ENCODE results near the gene DDR2.

Gene DDR2

DNA sequence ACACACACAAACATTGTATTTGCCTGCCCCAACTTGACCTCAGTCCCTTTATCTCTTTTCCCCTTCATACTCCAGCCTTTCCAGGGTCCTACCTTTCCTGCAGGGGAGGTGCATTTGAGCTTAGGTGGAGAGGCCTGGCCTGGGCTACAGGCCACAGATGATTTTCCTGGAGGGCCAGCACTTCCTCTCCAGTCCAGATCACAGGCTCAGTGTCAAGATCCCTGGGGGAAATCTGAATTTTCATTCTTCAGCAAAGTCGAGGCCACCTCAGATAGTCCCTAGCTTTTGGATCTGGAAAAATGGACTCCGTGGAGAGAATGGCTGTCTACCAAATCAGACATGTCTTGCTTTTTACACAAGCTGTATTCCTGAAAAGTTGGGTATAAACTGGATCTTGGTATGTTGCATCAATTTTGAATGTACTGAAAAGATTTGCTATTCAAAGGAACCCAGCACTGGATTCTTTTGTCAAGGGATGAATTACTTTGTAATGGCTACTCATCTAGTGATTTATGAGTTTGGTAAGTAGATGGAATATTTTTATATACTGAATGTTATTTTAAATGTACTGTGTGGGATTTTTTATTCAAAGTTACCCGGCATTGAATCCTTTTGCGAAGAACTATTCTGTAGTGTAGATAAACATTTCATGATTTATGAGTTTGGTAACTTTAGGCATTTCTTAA lies 78.7 kb downstream of the DDR2 start:
- Histone ChIP-seq H3K9me3 (replicated peaks; ENCODE audit: insufficient read depth, low read length) (no peaks in the 10 kb centered on the region), H3K9ac (ENCODE audit: low read length) (no peak overlapping the region), H2AFZ (ENCODE audit: low read length) (no peak overlapping the region), H3K4me2 (ENCODE audit: low read depth, low read length) (no peak overlapping the region), H3K36me3 (replicated peaks; ENCODE audit: insufficient read depth, low read length) (no peaks in the 10 kb centered on the region), H4K20me1 (ENCODE audit: insufficient read depth, low read length) (no peaks in the 10 kb centered on the region), H3K9me2 (replicated peaks; ENCODE audit: insufficient read depth, low read length) (no peaks in the 10 kb centered on the region), H3K4me3 (ENCODE audit: low read length) (no peak overlapping the region), H3K4me1 (ENCODE audit: low read length) (no peaks in the 10 kb centered on the region), H3K27ac (ENCODE audit: low read length) (no peak overlapping the region), H3K79me2 (ENCODE audit: low read length) (no peaks in the 10 kb centered on the region), H3F3A (ENCODE audit: insufficient read depth, low read length) (no peaks in the 10 kb centered on the region), H3K27me3 (replicated peaks; ENCODE audit: insufficient read depth, low read length) (no peaks in the 10 kb centered on the region)
- TF ChIP-seq, protein P1, sequence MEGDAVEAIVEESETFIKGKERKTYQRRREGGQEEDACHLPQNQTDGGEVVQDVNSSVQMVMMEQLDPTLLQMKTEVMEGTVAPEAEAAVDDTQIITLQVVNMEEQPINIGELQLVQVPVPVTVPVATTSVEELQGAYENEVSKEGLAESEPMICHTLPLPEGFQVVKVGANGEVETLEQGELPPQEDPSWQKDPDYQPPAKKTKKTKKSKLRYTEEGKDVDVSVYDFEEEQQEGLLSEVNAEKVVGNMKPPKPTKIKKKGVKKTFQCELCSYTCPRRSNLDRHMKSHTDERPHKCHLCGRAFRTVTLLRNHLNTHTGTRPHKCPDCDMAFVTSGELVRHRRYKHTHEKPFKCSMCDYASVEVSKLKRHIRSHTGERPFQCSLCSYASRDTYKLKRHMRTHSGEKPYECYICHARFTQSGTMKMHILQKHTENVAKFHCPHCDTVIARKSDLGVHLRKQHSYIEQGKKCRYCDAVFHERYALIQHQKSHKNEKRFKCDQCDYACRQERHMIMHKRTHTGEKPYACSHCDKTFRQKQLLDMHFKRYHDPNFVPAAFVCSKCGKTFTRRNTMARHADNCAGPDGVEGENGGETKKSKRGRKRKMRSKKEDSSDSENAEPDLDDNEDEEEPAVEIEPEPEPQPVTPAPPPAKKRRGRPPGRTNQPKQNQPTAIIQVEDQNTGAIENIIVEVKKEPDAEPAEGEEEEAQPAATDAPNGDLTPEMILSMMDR (IDR thresholded peaks at IDR 0.05; ENCODE audit: low read length): no peak
- no peak for DNase-seq

DNA sequence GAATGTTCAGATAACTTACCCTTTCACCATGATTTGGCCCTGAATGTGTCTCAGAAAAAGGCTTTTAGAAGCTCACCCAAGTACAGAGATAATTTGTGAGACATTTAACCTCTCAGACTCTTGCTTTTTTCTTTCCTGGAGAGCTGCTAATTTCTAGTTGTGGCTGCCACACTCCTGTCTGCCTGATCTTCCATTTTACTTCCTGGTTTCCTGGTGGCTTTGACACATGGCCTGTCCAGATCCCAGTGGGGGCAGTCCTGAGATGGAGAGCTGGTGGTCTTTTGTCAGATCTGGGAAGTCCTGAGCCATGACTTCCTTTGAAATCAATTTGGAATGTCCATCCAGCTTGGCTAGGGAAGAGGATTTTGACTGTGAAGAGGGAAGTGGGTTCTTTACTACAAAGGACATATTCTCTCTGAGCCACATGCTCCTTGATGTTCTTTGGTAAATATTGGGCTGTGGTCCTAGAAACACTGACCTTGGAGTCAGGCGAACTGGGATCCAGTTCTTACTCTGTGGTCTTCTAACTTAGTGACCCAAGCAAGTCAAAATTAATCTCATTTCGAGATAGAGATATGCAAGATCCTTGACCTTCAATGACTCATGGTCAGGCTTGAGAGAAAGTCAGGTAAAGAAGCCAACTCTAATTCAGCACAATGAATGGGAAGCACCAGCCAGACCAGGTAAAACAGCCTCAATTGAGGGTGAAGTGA lies 80.2 kb downstream of the DDR2 start:
- no peak for DNase-seq
- no peaks in the 10 kb centered on the region for H3F3A ChIP-seq (ENCODE audit: insufficient read depth, low read length)
- H3K4me2 ChIP-seq (ENCODE audit: low read depth, low read length): no peak overlapping the region
- no peak overlapping the region for H3K9ac ChIP-seq (ENCODE audit: low read length)
- H3K27ac ChIP-seq (ENCODE audit: low read length): no peak overlapping the region
- no peaks in the 10 kb centered on the region for H3K36me3 ChIP-seq (replicated peaks; ENCODE audit: insufficient read depth, low read length)
- no peaks in the 10 kb centered on the region for H3K79me2 ChIP-seq (ENCODE audit: low read length)
- no peaks in the 10 kb centered on the region for H3K27me3 ChIP-seq (replicated peaks; ENCODE audit: insufficient read depth, low read length)
- TF ChIP-seq EZH2phosphoT487 (IDR thresholded peaks at IDR 0.05; ENCODE audit: low read length): no peak
- TF ChIP-seq, protein P1 (IDR thresholded peaks at IDR 0.05; ENCODE audit: low read length): no peak
- no peak for TF ChIP-seq EZH2 (optimal IDR thresholded peaks at IDR 0.05; ENCODE audit: low read depth, low read length)
- H4K20me1 ChIP-seq (ENCODE audit: insufficient read depth, low read length): no peaks in the 10 kb centered on the region
- no peaks in the 10 kb centered on the region for H3K4me1 ChIP-seq (ENCODE audit: low read length)
- H3K9me3 ChIP-seq (replicated peaks; ENCODE audit: insufficient read depth, low read length): no peaks in the 10 kb centered on the region
- H3K9me2 ChIP-seq (replicated peaks; ENCODE audit: insufficient read depth, low read length): no peaks in the 10 kb centered on the region
- H3K4me3 ChIP-seq (ENCODE audit: low read length): no peak overlapping the region
- H2AFZ ChIP-seq (ENCODE audit: low read length): no peak overlapping the region

DNA sequence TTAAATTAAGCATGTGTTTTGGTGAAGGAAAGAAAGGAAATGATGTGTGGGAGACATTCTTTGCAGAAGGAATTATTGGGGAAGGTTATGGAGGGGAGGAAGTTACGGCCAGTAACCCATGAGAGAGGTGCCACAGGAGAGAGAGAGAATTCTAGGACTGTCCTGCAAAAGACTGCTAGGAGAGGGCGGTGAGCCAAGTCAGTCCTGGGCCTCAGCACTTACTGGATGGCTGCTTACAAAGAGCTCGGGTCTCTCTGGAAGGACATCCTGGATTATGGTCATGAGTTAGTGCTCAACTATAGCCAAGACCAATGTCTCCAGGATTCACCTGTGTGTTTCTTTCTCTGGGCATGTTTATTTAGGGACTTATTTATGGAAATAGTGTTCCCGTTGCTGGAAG lies 83.9 kb downstream of the DDR2 start:
- Histone ChIP-seq H3K4me1 (ENCODE audit: low read length) (no peaks in the 10 kb centered on the region), H3K27ac (ENCODE audit: low read length) (no peak overlapping the region), H3K9me3 (replicated peaks; ENCODE audit: insufficient read depth, low read length) (no peaks in the 10 kb centered on the region), H4K20me1 (ENCODE audit: insufficient read depth, low read length) (no peaks in the 10 kb centered on the region), H3K4me2 (ENCODE audit: low read depth, low read length) (no peak overlapping the region), H3K9me2 (replicated peaks; ENCODE audit: insufficient read depth, low read length) (no peaks in the 10 kb centered on the region), H3F3A (ENCODE audit: insufficient read depth, low read length) (no peaks in the 10 kb centered on the region), H3K36me3 (replicated peaks; ENCODE audit: insufficient read depth, low read length) (no peaks in the 10 kb centered on the region), H3K9ac (ENCODE audit: low read length) (no peak overlapping the region), H2AFZ (ENCODE audit: low read length) (no peak overlapping the region), H3K79me2 (ENCODE audit: low read length) (no peaks in the 10 kb centered on the region), H3K27me3 (replicated peaks; ENCODE audit: insufficient read depth, low read length) (no peaks in the 10 kb centered on the region), H3K4me3 (ENCODE audit: low read length) (no peak overlapping the region)
- no peak for DNase-seq
- no peak for TF ChIP-seq EZH2phosphoT487 (IDR thresholded peaks at IDR 0.05; ENCODE audit: low read length)
- no peak for TF ChIP-seq EZH2 (optimal IDR thresholded peaks at IDR 0.05; ENCODE audit: low read depth, low read length)
- TF ChIP-seq, protein P1 (IDR thresholded peaks at IDR 0.05; ENCODE audit: low read length): no peak
